Measurements from ENCODE around the gene NAA40. TPM values are rescaled to one million over a fixed set of nuclear protein-coding genes. Genes with fewer than 3 reads are reported as not detected.

Gene NAA40
- total and polyA plus RNA-seq, 3 donors from 2014 or later: 44.8 to 57.5 (median 49.7) TPM

GRCh38 chr11:63915961-63916836 lies 22.6 kb upstream of the NAA40 start:
- intact Hi-C loops (cut with DNase I; ENCODE audit: low total_unique reads): no loop called here
- Histone ChIP-seq H3K4me3 (peak overlapping the region; percentile 41 to 50), H3K9me3 (no peaks in the 10 kb centered on the region), H3K4me1 (peaks cover 49% of the 10 kb centered on the region), H3K27ac (no peak overlapping the region), H3K27me3 (no peaks in the 10 kb centered on the region), H3K36me3 (ENCODE audit: low read depth, missing control alignments) (no peaks in the 10 kb centered on the region)
- peak; percentile 56 for DNase-seq
- TF ChIP-seq POLR2A (IDR thresholded peaks at IDR 0.05): no peak
- peak in 2 of 3 experiments; percentile 27 to 32 for TF ChIP-seq CTCF (IDR thresholded peaks at IDR 0.05)
- 2 to 3% methylated on average over 11 to 54 of the region's 56 CpGs for WGBS, 2 donors

- WGBS, 2 donors: 1% methylated on average over 13 to 75 of the region's 85 CpGs
- intact Hi-C loops (cut with DNase I; ENCODE audit: low total_unique reads): no loop called here
- peak; percentile 83 for DNase-seq
- no peak for TF ChIP-seq POLR2A (IDR thresholded peaks at IDR 0.05)
- TF ChIP-seq CTCF (IDR thresholded peaks at IDR 0.05): no peak
- no peaks in the 10 kb centered on the region for H3K36me3 ChIP-seq (ENCODE audit: low read depth, missing control alignments)
- H3K27ac ChIP-seq: peak within 1 kb of the TSS; percentile 13 to 54
- peak within 1 kb of the TSS; percentile 45 to 50 for H3K4me3 ChIP-seq
- no peaks in the 10 kb centered on the region for H3K9me3 ChIP-seq
- no peaks in the 10 kb centered on the region for H3K27me3 ChIP-seq
- peaks cover 49% of the 10 kb centered on the region for H3K4me1 ChIP-seq
Observed at GRCh38 chr11:63916837-63917691, 21.7 kb upstream of the NAA40 start, which contains the start of gene RCOR2. RCOR2 (minus strand) TSS chr11:63917164; CDS start chr11:63916456, 708 bp downstream.

- intact Hi-C loops (cut with DNase I; ENCODE audit: low total_unique reads): no loop called here
- no peaks in the 10 kb centered on the region for H3K9me3 ChIP-seq
- no peak for TF ChIP-seq POLR2A (IDR thresholded peaks at IDR 0.05)
- TF ChIP-seq CTCF (IDR thresholded peaks at IDR 0.05): no peak
- no peaks in the 10 kb centered on the region for H3K36me3 ChIP-seq (ENCODE audit: low read depth, missing control alignments)
- peak overlapping the region; percentile 13 to 54 for H3K27ac ChIP-seq
- H3K4me3 ChIP-seq: peak overlapping the region in 1 of 2 donors; percentile 49
- H3K27me3 ChIP-seq: no peaks in the 10 kb centered on the region
- WGBS, 2 donors: 4 to 8% methylated on average over 5 to 39 of the region's 50 CpGs
- DNase-seq: peak; percentile 61
- peaks cover 49% of the 10 kb centered on the region for H3K4me1 ChIP-seq
Observed at GRCh38 chr11:63917692-63918506, 20.9 kb upstream of the NAA40 start.

GRCh38 chr11:63918507-63919191 lies 20.2 kb upstream of the NAA40 start:
- Histone ChIP-seq H3K4me1 (peaks cover 49% of the 10 kb centered on the region), H3K36me3 (ENCODE audit: low read depth, missing control alignments) (no peaks in the 10 kb centered on the region), H3K27ac (peak overlapping the region; percentile 13 to 54), H3K27me3 (no peaks in the 10 kb centered on the region), H3K4me3 (peak overlapping the region in 1 of 2 donors; percentile 49), H3K9me3 (no peaks in the 10 kb centered on the region)
- no peak for TF ChIP-seq POLR2A (IDR thresholded peaks at IDR 0.05)
- TF ChIP-seq CTCF (IDR thresholded peaks at IDR 0.05): no peak
- 20 to 30% methylated on average over 6 to 9 of the region's 9 CpGs for WGBS, 2 donors
- DNase-seq: no peak
- intact Hi-C loops (cut with DNase I; ENCODE audit: low total_unique reads): no loop called here

All from testis (tissue), 3 donors.